Hematopoietic multipotent progenitor cell treated with erythropoietin and hydrocortisone succinate and interleukin-3 and kit ligand, for 15 days (in vitro differentiated cells): ENCODE data around the gene ABI3BP.

Experiments
- DNase-seq: peaks from one replicate; pipeline ENCODE4 v3.0.0-alpha.2; 2015; ENCODE audit warnings: low spot score

Gene ABI3BP

GRCh38 chr3:100941041-100941440, 52.2 kb downstream of the ABI3BP start:
- no peak for DNase-seq

GRCh38 chr3:100936931-100937330, 56.3 kb downstream of the ABI3BP start:
- no peak for DNase-seq

- DNase-seq, result no peak
These were observed 60.7 kb downstream of the ABI3BP start for GRCh38 chr3:100932491-100932890.

GRCh38 chr3:100928638-100929428, 64.4 kb downstream of the ABI3BP start:
- DNase-seq, result no peak

GRCh38 chr3:100927775-100928174, 65.4 kb downstream of the ABI3BP start:
- no peak for DNase-seq

GRCh38 chr3:100915706-100916495, 77.3 kb downstream of the ABI3BP start:
- no peak for DNase-seq

- DNase-seq, result no peak
These were observed 79.2 kb downstream of the ABI3BP start for GRCh38 chr3:100913870-100914648.

- no peak for DNase-seq
These were observed 80.2 kb downstream of the ABI3BP start for GRCh38 chr3:100912976-100913545.

GRCh38 chr3:100912571-100912970, 80.7 kb downstream of the ABI3BP start:
- no peak for DNase-seq

GRCh38 chr3:100911956-100912355, 81.3 kb downstream of the ABI3BP start:
- DNase-seq, result no peak

GRCh38 chr3:100910986-100911385, 82.2 kb downstream of the ABI3BP start:
- DNase-seq, result no peak

- DNase-seq, result no peak
These were observed 90.6 kb downstream of the ABI3BP start for GRCh38 chr3:100902572-100902971.

GRCh38 chr3:100900671-100901335, 92.4 kb downstream of the ABI3BP start:
- no peak for DNase-seq

- DNase-seq, result no peak
These were observed 93.7 kb downstream of the ABI3BP start for GRCh38 chr3:100899440-100900091.

- no peak for DNase-seq
These were observed 94.5 kb downstream of the ABI3BP start for GRCh38 chr3:100898681-100899080.

- no peak for DNase-seq
These were observed 96.2 kb downstream of the ABI3BP start for GRCh38 chr3:100896994-100897393.

GRCh38 chr3:100893590-100893989, 99.6 kb downstream of the ABI3BP start:
- no peak for DNase-seq

- no peak for DNase-seq
These were observed 100.1 kb downstream of the ABI3BP start for GRCh38 chr3:100893108-100893507.

- no peak for DNase-seq
These were observed 101.4 kb downstream of the ABI3BP start for GRCh38 chr3:100891827-100892226.

GRCh38 chr3:100891033-100891432, 102.2 kb downstream of the ABI3BP start:
- no peak for DNase-seq

- DNase-seq, result no peak
These were observed 104.3 kb downstream of the ABI3BP start for GRCh38 chr3:100888881-100889280.
